T-helper 2 cell treated with Interferon-gamma antibody and Interleukin-4, amounts not matched to agents 5 μg/mL and 100 μg/mL, for 36 hours (primary cell): ENCODE measurements around the gene PDE3A.
"Not testable (repeated sequence)": the region's sequence is repeated elsewhere in the genome, so short reads cannot be mapped to it uniquely, and the experiment has no call there.

Experiments
- DNase-seq: peaks from one replicate; pipeline ENCODE4 v3.0.0; 2021; ENCODE audit warnings: low spot score
- H3K27ac Mint-ChIP-seq: one replicate; pipeline ENCODE4 v1.8.0; 2021; ENCODE audit warnings: mild to moderate bottlenecking, mixed read lengths
- H3K27me3 Mint-ChIP-seq: one replicate; pipeline ENCODE4 v1.8.0; 2021; ENCODE audit warnings: low read depth, mixed read lengths
- H3K36me3 Mint-ChIP-seq: one replicate; pipeline ENCODE4 v1.8.0; 2021; ENCODE audit warnings: low read depth, mixed read lengths
- H3K4me1 Mint-ChIP-seq: one replicate; pipeline ENCODE4 v1.8.0; 2021; ENCODE audit warnings: low read depth, mixed read lengths
- H3K4me3 Mint-ChIP-seq: one replicate; pipeline ENCODE4 v1.8.0; 2022; ENCODE audit warnings: mild to moderate bottlenecking, moderate library complexity, mixed read lengths
- H3K9me3 Mint-ChIP-seq: one replicate; pipeline ENCODE4 v1.8.0; 2021; ENCODE audit warnings: mixed read lengths

The PDE3A gene

DNA sequence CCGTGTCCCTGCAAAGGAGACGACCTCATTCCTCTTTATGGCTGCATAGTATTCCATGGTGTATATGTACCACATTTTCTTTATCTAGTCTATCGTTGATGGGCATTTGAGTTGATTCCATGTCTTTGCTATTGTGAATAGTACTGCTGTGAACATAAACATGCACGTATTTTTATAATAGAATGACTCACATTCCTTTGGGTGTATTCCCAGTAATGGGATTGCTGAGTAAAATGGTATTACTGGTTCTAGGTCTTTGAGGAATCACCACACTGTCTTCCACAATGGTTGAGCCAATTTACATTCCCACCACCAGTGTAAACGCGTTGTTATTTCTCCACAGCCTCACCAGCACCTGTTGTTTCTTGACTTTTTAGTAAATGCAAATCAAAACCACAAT lies 16.5 kb downstream of the PDE3A start:
- not testable (repeated sequence) for H3K9me3 Mint-ChIP-seq, H3K27ac Mint-ChIP-seq, H3K4me3 Mint-ChIP-seq, H3K36me3 Mint-ChIP-seq, H3K27me3 Mint-ChIP-seq, DNase-seq, H3K4me1 Mint-ChIP-seq

DNA sequence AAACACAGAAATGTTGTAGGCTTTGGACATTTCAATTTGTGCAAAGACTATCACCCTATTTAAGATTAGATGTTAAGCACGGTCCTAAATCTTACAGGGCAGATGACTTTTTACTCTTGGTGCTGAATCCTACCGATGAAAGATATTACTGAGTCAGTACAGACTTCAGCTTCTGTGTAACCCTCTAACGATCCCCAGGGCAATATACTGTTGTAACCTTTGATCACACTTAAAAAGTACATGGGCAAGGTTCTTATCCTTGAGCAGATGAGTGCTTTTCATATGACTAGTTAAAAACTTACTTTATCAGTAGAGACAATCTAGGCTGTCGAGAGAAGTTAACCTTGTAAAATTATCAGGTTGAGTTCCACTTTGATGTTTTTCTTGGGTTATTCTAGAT lies 22.5 kb downstream of the PDE3A start:
- Mint-ChIP-seq H3K9me3 (no peaks in the 10 kb centered on the region), H3K4me3 (no peak overlapping the region), H3K4me1 (no peaks in the 10 kb centered on the region), H3K36me3 (no peaks in the 10 kb centered on the region), H3K27me3 (no peaks in the 10 kb centered on the region), H3K27ac (no peak overlapping the region)
- no peak for DNase-seq

DNA sequence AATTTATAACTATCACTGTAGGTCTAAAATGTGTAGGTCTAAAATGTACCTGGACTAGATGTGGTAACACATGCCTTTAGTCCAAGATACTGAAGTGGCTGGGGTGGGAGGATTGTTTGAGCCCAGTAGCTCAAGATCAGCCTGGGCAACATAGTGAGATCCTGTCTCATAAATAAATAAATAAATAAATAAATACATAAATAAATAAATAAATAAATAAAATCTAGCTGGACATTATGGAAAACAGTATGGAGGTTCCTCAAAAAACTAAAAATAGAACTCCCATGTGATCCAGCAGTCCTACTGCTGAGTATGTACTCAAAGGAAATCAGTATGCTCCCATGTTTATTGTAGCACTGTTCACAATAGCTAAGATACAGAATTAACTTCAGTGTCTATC lies 24.0 kb downstream of the PDE3A start:
- no peak for DNase-seq
- Mint-ChIP-seq H3K4me3 (no peak overlapping the region), H3K36me3 (no peaks in the 10 kb centered on the region), H3K27ac (no peak overlapping the region), H3K9me3 (no peaks in the 10 kb centered on the region), H3K27me3 (no peaks in the 10 kb centered on the region), H3K4me1 (no peaks in the 10 kb centered on the region)

DNA sequence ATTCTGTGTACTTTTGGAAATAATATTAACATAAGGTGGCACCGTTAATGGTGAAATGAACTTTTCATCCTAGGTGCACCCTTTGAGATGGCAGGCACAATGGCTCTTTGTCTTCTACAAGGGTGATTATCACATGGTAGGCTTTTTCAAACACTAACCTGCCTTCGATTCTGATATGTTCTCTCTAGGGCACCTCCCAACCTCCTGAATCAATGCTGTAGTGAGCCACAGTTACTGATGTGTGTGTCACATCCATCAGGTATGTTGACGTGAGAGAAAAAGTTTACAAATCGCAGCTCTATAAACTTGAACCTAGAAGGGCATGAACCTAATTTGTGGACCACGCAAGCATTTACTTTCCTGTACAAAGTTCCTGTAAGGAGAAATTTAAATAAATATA lies 25.4 kb downstream of the PDE3A start:
- H3K4me1 Mint-ChIP-seq = no peaks in the 10 kb centered on the region
- H3K9me3 Mint-ChIP-seq = no peaks in the 10 kb centered on the region
- no peak overlapping the region for H3K27ac Mint-ChIP-seq
- DNase-seq = no peak
- no peak overlapping the region for H3K4me3 Mint-ChIP-seq
- H3K27me3 Mint-ChIP-seq = no peaks in the 10 kb centered on the region
- no peaks in the 10 kb centered on the region for H3K36me3 Mint-ChIP-seq

DNA sequence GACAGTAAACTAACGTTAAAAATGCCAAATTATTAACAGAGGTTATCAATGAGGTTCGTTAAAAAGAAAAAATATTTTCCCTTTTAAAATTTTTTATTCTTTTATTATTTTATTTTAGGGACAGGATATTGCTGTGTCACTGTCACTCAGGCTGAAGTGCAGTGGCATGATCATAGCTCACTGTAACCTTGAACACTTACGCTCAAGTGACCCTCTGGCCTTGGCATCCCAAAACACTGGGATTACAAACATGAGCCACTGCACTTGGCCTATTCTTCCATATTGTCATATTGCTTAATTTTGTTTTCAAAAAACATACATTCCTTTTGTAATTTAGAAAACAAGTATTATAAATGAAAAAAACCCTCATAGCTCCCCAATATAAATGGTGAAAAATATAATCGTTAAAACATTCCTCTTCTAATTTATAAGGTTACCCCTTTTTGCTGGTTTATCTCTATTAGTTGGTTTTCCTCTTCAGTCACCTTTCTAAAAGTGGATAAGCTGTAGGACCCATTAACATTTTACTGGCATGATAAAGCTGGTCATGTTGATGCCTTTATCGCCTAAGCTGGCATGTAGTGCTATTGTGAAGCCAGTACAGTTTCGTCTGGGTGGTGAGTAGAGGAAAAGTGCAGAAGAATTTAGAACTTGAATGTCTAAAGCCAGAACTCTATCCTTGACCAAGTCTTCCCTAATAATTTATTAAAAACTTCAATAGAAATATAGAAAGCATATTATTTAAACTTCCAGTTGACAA lies 27.6 kb downstream of the PDE3A start:
- Mint-ChIP-seq H3K4me1 (no peaks in the 10 kb centered on the region), H3K27ac (no peak overlapping the region), H3K36me3 (no peaks in the 10 kb centered on the region), H3K27me3 (no peaks in the 10 kb centered on the region), H3K9me3 (no peaks in the 10 kb centered on the region), H3K4me3 (no peak overlapping the region)
- DNase-seq = no peak

DNA sequence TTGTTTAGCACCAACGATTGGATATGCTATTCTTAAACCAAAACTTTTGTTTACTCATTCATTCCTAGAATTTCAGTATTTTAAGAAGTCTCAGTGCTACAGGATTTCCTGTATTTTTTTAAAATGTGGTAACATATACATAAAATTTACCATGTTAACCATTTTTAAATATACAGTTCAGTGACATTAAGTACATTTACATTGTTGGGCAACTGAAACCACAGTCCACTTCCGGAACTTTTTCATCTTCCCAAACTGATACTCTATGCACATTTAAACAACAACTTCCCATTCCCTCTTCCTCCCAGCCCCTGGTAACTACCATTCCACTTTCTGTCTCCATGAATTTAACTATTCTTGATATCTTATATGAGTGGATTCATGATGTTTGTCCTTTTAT lies 30.3 kb downstream of the PDE3A start:
- Mint-ChIP-seq H3K4me3 (no peak overlapping the region), H3K9me3 (no peaks in the 10 kb centered on the region), H3K27ac (no peak overlapping the region), H3K36me3 (no peaks in the 10 kb centered on the region), H3K27me3 (no peaks in the 10 kb centered on the region), H3K4me1 (no peaks in the 10 kb centered on the region)
- no peak for DNase-seq

DNA sequence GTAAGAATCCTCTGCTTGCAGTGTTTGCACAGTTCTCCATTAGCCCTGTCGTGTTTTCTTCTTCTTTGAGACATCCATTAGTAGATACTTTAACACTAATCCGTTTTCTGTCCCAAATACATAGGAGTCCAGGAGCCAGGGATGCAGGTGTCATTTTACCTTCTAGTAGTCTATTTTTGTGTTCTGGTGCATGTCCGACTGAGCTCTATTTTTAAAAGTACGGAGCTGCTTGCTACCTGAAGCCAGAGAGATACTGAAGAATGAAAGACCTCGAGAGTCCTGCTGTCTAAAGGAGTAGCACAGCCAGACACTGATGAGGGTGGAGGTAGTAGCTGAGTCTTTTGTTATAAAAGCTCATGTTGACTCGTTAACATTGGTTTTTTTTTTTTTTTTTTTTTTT lies 31.7 kb downstream of the PDE3A start:
- H3K9me3 Mint-ChIP-seq = no peaks in the 10 kb centered on the region
- no peaks in the 10 kb centered on the region for H3K36me3 Mint-ChIP-seq
- H3K27ac Mint-ChIP-seq = no peak overlapping the region
- no peaks in the 10 kb centered on the region for H3K4me1 Mint-ChIP-seq
- H3K4me3 Mint-ChIP-seq = no peak overlapping the region
- no peak for DNase-seq
- H3K27me3 Mint-ChIP-seq = no peaks in the 10 kb centered on the region

DNA sequence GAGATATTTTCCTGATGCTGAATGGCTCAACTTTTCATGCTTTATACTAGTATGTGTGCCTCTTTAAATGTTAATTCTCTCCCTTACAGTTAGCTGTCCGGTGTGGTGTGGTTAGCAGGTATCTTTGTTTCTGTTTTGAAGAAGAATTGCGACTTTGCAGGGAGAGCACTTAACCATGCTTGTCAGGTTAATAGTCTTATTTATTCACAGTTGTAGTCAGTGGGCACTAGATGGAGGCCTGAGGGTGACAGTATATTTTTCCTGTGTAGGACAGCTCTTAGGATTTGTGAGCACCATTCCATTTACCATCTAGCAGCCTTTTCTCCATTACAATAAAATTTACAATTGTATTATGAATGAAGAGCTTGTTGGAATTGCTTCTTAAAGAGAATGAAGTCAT lies 34.9 kb downstream of the PDE3A start:
- H3K4me1 Mint-ChIP-seq = no peaks in the 10 kb centered on the region
- H3K36me3 Mint-ChIP-seq = no peaks in the 10 kb centered on the region
- H3K27ac Mint-ChIP-seq = no peak overlapping the region
- H3K27me3 Mint-ChIP-seq = no peaks in the 10 kb centered on the region
- no peak for DNase-seq
- H3K4me3 Mint-ChIP-seq = no peak overlapping the region
- no peaks in the 10 kb centered on the region for H3K9me3 Mint-ChIP-seq

DNA sequence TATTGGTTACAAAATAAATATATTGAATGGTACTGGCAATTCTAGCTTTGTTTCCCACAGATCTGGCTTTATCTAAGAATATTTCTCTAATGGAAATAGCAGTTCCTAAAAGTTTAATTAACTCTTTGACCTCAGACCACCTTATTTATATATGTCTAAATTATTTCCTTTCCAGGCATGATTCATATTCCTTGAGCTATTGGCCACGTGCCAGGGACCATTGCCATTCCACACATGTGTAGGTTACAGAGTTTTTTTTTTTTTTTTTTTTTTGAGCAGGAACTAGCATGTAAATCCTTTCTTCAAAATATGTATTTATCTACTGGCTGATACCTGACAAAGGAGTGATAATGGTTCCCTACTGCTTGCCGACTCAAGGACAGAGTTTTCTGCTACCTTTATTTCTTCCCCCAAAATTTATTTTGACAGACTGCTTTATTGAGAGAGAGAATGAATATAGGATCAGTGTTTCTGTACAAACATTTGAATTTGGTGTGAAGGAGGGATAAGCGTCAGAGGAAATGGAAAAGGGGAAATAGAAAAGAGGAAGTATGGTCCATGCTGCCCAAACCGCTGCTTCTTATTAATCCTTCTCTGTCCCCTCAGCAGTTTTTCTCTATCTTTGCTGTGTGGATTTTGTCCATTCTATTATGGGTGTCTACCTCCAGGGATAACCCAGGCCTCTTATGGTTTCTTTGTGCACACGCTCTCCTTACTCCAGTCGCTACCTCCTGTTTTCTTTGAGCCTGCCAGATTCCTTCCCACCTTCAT lies 36.4 kb downstream of the PDE3A start:
- Mint-ChIP-seq H3K36me3 (no peaks in the 10 kb centered on the region), H3K27ac (no peak overlapping the region), H3K27me3 (no peaks in the 10 kb centered on the region), H3K4me3 (no peak overlapping the region), H3K9me3 (no peaks in the 10 kb centered on the region), H3K4me1 (no peaks in the 10 kb centered on the region)
- no peak for DNase-seq

DNA sequence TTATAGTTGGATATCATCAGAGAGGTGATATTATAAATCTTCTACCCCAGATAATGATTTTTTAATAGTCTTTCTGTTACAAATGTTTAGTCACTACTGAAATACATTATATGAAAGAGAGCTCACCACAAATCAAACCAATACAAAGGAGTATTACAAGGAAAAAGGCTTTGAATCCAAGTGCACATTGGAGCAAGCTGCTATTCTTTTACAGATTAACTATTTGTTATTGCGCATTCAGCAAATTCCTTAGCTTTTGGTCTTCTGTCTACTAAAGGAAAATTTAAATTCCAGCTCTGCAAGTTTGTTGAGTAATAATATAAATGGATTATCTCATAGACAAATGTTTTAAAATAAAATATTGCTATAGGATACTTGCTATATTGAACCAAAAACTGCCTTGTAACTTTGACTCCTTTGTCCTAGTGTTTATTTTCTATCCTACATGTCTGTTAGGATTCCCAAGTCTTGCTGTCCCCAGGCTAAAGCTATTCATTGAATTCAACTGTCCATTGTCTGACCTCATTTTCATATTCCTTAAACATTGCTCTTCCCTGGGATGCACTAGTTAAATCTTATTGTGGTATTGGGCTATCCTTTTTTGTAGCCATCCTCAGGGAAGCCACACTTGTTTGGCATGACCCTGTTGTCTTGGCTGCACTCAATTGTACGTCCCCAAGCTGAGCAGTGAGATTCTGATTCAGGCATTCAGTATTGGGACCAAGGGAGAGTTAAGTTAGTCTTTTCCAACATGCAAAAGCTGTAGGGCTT lies 41.5 kb downstream of the PDE3A start:
- no peak overlapping the region for H3K4me3 Mint-ChIP-seq
- H3K4me1 Mint-ChIP-seq = no peaks in the 10 kb centered on the region
- H3K27me3 Mint-ChIP-seq = no peaks in the 10 kb centered on the region
- H3K9me3 Mint-ChIP-seq = no peaks in the 10 kb centered on the region
- no peaks in the 10 kb centered on the region for H3K36me3 Mint-ChIP-seq
- no peak overlapping the region for H3K27ac Mint-ChIP-seq
- no peak for DNase-seq

DNA sequence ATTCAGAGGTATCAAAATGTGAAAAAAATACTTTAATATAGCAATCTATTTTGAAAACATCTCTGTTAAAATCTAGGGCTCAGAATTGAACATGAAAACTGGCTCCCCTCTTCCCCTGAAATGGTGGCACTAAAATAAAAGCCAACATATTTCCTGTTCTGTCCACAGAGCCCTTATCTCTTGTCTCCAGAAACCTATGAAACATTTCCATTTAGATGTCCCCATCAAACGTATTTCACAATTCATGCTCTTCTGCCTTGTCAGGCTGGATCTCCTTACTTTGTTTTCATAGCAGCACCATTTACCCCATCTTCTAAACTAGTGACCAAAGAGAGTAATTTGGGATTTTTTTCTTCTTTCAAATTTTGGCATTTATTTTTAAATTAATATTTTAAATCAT lies 42.4 kb downstream of the PDE3A start:
- DNase-seq = no peak
- Mint-ChIP-seq H3K27ac (no peak overlapping the region), H3K4me3 (no peak overlapping the region), H3K36me3 (no peaks in the 10 kb centered on the region), H3K4me1 (no peaks in the 10 kb centered on the region), H3K27me3 (no peaks in the 10 kb centered on the region), H3K9me3 (no peaks in the 10 kb centered on the region)

DNA sequence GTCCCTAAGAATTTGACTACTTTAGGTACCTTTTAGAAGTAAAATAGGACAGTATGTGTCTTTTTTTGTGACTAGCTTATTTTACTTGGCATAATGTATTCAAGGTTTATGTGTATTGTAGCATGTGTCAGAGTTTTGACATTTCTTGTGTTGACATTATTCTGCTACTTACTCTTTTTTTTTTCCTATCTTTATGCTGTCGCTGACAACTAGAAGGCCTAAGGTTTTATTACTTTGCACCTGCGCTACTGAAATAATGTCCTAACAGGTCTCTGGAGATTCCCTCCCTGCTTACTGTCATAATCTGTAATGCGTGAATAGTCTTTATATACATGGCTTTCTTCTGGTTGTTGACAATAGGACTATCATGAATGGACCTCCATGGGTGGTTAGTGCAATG lies 43.0 kb downstream of the PDE3A start:
- no peak overlapping the region for H3K4me3 Mint-ChIP-seq
- no peaks in the 10 kb centered on the region for H3K27me3 Mint-ChIP-seq
- no peaks in the 10 kb centered on the region for H3K9me3 Mint-ChIP-seq
- H3K36me3 Mint-ChIP-seq = no peaks in the 10 kb centered on the region
- H3K4me1 Mint-ChIP-seq = no peaks in the 10 kb centered on the region
- no peak for DNase-seq
- H3K27ac Mint-ChIP-seq = no peak overlapping the region

DNA sequence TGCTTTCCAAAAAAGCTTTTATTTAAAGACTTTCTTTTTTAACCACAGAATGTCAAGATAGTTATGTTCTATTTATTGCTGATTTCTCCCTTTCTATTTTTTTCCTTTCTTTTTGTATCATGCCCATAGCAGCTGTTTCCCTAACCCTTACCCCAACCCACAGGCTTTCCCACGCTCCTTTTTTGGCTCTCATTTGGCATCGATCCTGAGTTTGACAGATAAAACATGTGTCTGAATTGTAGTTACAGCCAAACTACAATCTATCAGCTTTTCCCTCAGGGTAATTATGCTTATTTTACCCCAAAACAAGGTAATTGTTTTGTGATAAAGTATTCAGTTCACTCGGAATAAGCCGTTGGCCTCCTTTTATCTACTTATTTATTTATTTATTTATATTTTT lies 46.7 kb downstream of the PDE3A start:
- DNase-seq = no peak
- Mint-ChIP-seq H3K9me3 (no peaks in the 10 kb centered on the region), H3K27me3 (no peaks in the 10 kb centered on the region), H3K27ac (no peak overlapping the region), H3K36me3 (no peaks in the 10 kb centered on the region), H3K4me3 (no peak overlapping the region), H3K4me1 (no peaks in the 10 kb centered on the region)

DNA sequence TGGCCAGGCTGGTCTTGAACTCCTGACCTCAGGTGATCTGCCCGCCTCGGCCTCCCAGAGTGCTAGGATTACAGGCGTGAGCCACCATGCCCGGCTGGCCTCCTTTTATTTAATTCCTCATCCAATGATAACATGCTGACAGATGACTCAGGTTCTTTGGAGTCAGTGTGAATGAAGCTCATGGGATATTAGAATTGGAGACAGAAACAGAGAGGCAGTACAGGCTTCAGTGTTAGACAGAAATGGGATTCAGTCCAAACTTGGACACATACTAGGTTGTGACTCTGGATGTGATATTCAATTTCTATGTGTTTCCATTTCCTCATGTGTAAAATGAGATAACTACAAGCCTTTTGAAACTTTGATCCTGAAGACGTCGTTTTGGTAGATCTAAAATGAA lies 47.3 kb downstream of the PDE3A start:
- H3K9me3 Mint-ChIP-seq = no peaks in the 10 kb centered on the region
- no peak overlapping the region for H3K27ac Mint-ChIP-seq
- no peak overlapping the region for H3K4me3 Mint-ChIP-seq
- no peak for DNase-seq
- no peaks in the 10 kb centered on the region for H3K27me3 Mint-ChIP-seq
- no peaks in the 10 kb centered on the region for H3K36me3 Mint-ChIP-seq
- H3K4me1 Mint-ChIP-seq = no peaks in the 10 kb centered on the region
